Fibroblast of the aortic adventitia (primary cell): ENCODE results near the gene COL8A1. TPM values are rescaled to one million over a fixed set of nuclear protein-coding genes. Genes with fewer than 3 reads are reported as not detected.
A peak's percentile ranks its signal among the peaks of the same experiment; 100 is the strongest.
"Not testable (repeated sequence)": the region's sequence is repeated elsewhere in the genome, so short reads cannot be mapped to it uniquely, and the experiment has no call there.

Experiments used
- DNase-seq: peaks from one replicate; pipeline ENCODE4 v3.0.0-alpha.2; 2010; ENCODE audit warnings: low read depth
- H3K4me3 ChIP-seq: 2 replicates; pipeline ENCODE4 v1.5.1; 2011; ENCODE audit warnings: low read depth, mild to moderate bottlenecking, control low read depth, low read length, moderate library complexity
- CTCF ChIP-seq: IDR thresholded peaks from 2 replicates; pipeline ENCODE4 v1.5.1; 2011; ENCODE audit warnings: mild to moderate bottlenecking, low read length, control low read depth, inconsistent platforms; ENCODE audit not compliant: insufficient read depth
- total RNA-seq: library from RNA; depleted of rRNA; stranded (reverse); fragments of >200 nt; gene quantifications from 2 replicates; pipeline ENCODE4 v1.2.3, GENCODE V29; 2012; ENCODE audit warnings: low replicate concordance

The COL8A1 gene
- total RNA-seq, 1 donor = 25.1 TPM

DNA sequence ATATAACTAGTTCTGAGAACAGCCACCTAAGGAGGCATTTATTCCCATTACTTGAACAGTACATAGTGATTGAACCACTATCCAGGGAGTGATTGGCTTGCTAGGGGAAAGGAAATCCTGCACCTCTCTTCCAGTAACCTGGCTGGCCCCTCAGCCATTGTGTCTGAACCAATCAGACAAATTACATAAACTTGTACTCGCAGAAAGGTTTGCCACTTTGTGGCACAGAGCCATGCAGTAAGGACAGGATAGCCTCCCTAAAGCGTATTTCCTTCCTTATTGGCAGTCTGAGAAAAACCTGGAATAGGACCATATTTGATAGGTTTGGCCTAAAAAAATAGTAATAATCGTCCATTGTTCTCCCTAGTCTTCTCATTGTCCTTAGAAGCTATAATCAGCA lies 198.3 kb downstream of the COL8A1 start:
- no peak for DNase-seq
- TF ChIP-seq CTCF = no peak
- no peak overlapping the region for H3K4me3 ChIP-seq

GRCh38 chr3:99837715-99838114 lies 199.3 kb downstream of the COL8A1 start:
- DNase-seq = no peak
- no peak for TF ChIP-seq CTCF
- H3K4me3 ChIP-seq = no peak overlapping the region

GRCh38 chr3:99838755-99839154 lies 200.4 kb downstream of the COL8A1 start:
- H3K4me3 ChIP-seq = no peak overlapping the region
- DNase-seq = no peak
- no peak for TF ChIP-seq CTCF

- no peak for TF ChIP-seq CTCF
- H3K4me3 ChIP-seq = no peak overlapping the region
- no peak for DNase-seq
These were observed 201.2 kb downstream of the COL8A1 start for GRCh38 chr3:99839613-99840012.

DNA sequence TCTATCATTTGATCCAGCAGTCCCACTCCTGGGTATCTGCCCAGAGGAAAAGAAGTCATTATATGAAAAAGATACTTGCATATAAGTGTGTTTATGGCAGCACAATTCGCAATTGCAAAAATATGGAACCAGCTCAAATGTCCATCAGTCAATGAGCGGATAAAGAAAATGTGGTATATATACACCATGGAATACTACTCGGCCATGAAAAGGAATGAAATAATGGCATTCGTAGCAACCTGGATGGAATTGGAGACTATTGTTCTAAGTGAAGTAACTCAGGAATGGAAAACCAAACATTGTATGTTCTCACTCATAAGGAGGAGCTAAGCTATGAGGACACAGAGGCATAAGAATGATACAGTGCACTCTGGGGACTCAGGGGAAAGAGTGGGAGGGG lies 203.6 kb downstream of the COL8A1 start:
- not testable (repeated sequence) for H3K4me3 ChIP-seq, DNase-seq

DNA sequence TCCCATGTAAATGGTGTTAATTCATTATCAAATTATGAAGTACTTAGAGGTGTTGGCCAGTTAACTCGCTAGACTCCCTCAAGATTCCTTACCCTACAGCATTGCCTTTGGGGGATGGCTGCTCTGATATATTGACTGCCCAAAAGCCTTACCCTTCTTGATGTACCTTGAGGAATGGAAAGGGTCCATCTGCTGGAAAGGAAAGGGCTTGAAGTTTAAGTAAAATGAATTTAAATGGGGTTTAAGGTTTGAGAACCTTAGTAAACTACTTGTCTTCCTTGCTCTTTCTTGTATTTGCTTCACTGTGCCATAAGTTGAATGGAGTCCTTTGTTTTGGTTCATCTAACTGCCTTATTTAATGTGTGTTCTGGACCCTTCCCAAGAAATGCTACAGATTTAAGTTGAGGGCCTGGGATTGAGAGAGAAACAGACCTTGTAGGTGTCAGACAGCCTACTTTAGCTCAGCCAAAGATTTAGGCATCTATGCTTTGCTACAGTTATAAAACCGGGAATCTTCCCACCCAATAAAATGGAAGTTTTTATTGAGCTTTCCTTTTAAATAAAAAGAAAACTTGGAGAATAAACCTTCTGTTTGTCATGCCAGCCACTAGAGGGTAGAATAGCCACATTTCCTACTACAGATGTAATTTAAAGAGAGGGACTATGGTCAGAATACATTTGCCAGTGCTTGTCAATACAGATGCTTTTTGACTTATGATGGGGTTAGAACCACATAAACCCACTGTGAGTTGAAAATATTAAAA lies 204.6 kb downstream of the COL8A1 start:
- DNase-seq = peak; percentile 81
- TF ChIP-seq CTCF = peak; percentile 66
- no peak overlapping the region for H3K4me3 ChIP-seq

DNA sequence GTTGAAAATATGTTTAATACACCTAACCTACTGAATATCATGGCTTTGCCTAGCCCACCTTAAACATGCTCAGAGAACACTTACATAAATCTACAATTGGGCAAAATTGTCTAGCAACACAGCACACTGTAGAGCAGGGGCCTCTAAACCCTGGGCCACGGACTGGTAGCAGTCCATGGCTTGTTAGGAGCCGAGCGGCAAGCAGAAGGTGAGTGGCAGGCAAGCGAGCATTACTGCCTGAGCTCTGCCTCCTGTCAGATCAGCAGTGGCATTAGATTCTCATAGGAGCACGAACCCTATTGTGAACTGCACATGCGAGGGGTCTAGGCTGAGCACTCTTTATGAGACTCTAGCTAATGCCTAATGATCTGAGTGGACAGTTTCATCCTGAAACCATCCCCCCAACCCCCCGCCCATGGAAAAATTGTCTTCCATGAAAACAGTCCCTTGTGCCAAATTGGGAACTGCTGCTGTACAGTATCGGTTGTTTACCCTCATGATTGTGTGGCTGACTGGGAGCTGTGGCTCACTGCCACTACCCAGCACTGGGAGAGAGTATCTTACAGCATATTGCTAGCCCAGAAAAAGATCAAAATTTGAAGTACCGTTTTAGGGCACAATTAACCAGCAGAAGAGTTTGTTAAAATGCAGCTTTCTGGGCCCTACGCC lies 205.3 kb downstream of the COL8A1 start:
- no peak for TF ChIP-seq CTCF
- DNase-seq = peak; percentile 44
- H3K4me3 ChIP-seq = no peak overlapping the region
